ENCODE data around the gene DTX1.
A peak's percentile ranks its signal among the peaks of the same experiment; 100 is the strongest.

The DTX1 gene

GRCh38 chr12:113056631-113057488 lies at the start of gene DTX1:
Gene DTX1 (plus strand): TSS chr12:113056730. CDS start chr12:113058193, 1,463 bp downstream.
- no peak for DNase-seq

GRCh38 chr12:113007166-113007565 lies 49.4 kb upstream of the DTX1 start:
- no peak for DNase-seq

- no peak for DNase-seq
These were observed 45.8 kb upstream of the DTX1 start for GRCh38 chr12:113010701-113011100.

GRCh38 chr12:113014565-113014964 lies 42.0 kb upstream of the DTX1 start:
- no peak for DNase-seq

GRCh38 chr12:113016796-113017195 lies 39.7 kb upstream of the DTX1 start:
- no peak for DNase-seq

GRCh38 chr12:113019025-113019424 lies 37.5 kb upstream of the DTX1 start:
- no peak for DNase-seq

GRCh38 chr12:113021500-113021899 lies 35.0 kb upstream of the DTX1 start:
- no peak for DNase-seq

- DNase-seq = no peak
These were observed 33.8 kb upstream of the DTX1 start for GRCh38 chr12:113022563-113023297.

- no peak for DNase-seq
These were observed 28.8 kb upstream of the DTX1 start for GRCh38 chr12:113027726-113028125.

GRCh38 chr12:113030875-113031525 lies 25.5 kb upstream of the DTX1 start:
- peak; percentile 75 for DNase-seq

GRCh38 chr12:113039911-113040445 lies 16.6 kb upstream of the DTX1 start:
- no peak for DNase-seq

- no peak for DNase-seq
These were observed 15.8 kb upstream of the DTX1 start for GRCh38 chr12:113040722-113041171.

- DNase-seq = no peak
These were observed 15.0 kb upstream of the DTX1 start for GRCh38 chr12:113041560-113041959.

GRCh38 chr12:113043240-113043639 lies 13.3 kb upstream of the DTX1 start:
- no peak for DNase-seq

GRCh38 chr12:113044516-113044915 lies 12.0 kb upstream of the DTX1 start:
- no peak for DNase-seq

GRCh38 chr12:113048716-113049127 lies 7.8 kb upstream of the DTX1 start:
- peak; percentile 72 for DNase-seq

GRCh38 chr12:113049976-113050742 lies 6.4 kb upstream of the DTX1 start:
- no peak for DNase-seq

- DNase-seq = no peak
These were observed 5.7 kb upstream of the DTX1 start for GRCh38 chr12:113050795-113051194.

GRCh38 chr12:113051759-113052158 lies 4.8 kb upstream of the DTX1 start:
- DNase-seq = no peak

- no peak for DNase-seq
These were observed 4.2 kb upstream of the DTX1 start for GRCh38 chr12:113052326-113052725.

GRCh38 chr12:113054948-113055486 lies 1.5 kb upstream of the DTX1 start:
- no peak for DNase-seq
